Measurements from ENCODE around the gene PODNL1. TPM values are rescaled to one million over a fixed set of nuclear protein-coding genes. Genes with fewer than 3 reads are reported as not detected.
A peak's percentile ranks its signal among the peaks of the same experiment; 100 is the strongest.

Gene PODNL1
- total RNA-seq, 4 donors from 2014 or later, result 0.35 TPM; not detected in 3

GRCh38 chr19:13984875-13985741 is 46.9 kb upstream of the PODNL1 start:
- Histone ChIP-seq H3K9me3 (no peaks in the 10 kb centered on the region), H3K4me3 (no peak overlapping the region), H3K27ac (peak overlapping the region in 3 of 4 donors; percentile 91 to 96 (median 96)), H3K27me3 (no peaks in the 10 kb centered on the region), H3K4me1 (peaks cover 0 to 64% (median 30%) of the 10 kb centered on the region in 4 donors), H3K36me3 (peaks cover 0 to 19% (median 0%) of the 10 kb centered on the region in 3 donors)
- TF ChIP-seq POLR2A (IDR thresholded peaks at IDR 0.05) (no peak), CTCF (IDR thresholded peaks at IDR 0.05) (no peak)
- DNase-seq, result peak in 2 of 3 donors; percentile 81

- Histone ChIP-seq H3K27me3 (no peaks in the 10 kb centered on the region), H3K9me3 (no peaks in the 10 kb centered on the region), H3K4me3 (no peak overlapping the region), H3K27ac (peak overlapping the region in 2 of 4 donors; percentile 96), H3K36me3 (peaks cover 0 to 20% (median 0%) of the 10 kb centered on the region in 3 donors), H3K4me1 (peaks cover 0 to 69% (median 33%) of the 10 kb centered on the region in 4 donors)
- no peak for DNase-seq
- TF ChIP-seq CTCF (IDR thresholded peaks at IDR 0.05), result no peak
- TF ChIP-seq POLR2A (IDR thresholded peaks at IDR 0.05), result no peak
These were observed 46.0 kb upstream of the PODNL1 start for GRCh38 chr19:13984186-13984585.

- Histone ChIP-seq H3K4me1 (peaks cover 0 to 70% (median 35%) of the 10 kb centered on the region in 4 donors), H3K27ac (peak overlapping the region in 3 of 4 donors; percentile 63 to 96 (median 96)), H3K4me3 (no peak overlapping the region), H3K27me3 (no peaks in the 10 kb centered on the region), H3K9me3 (no peaks in the 10 kb centered on the region), H3K36me3 (peaks cover 0 to 20% (median 0%) of the 10 kb centered on the region in 3 donors)
- peak in 2 of 3 donors; percentile 84 to 88 for DNase-seq
- TF ChIP-seq POLR2A (IDR thresholded peaks at IDR 0.05), result no peak
- no peak for TF ChIP-seq CTCF (IDR thresholded peaks at IDR 0.05)
These were observed 45.1 kb upstream of the PODNL1 start for GRCh38 chr19:13983213-13983889.

GRCh38 chr19:13982773-13983172 is 44.6 kb upstream of the PODNL1 start:
- no peak for DNase-seq
- no peaks in the 10 kb centered on the region for H3K9me3 ChIP-seq
- H3K4me3 ChIP-seq, result no peak overlapping the region
- peak overlapping the region in 3 of 4 donors; percentile 63 to 96 (median 96) for H3K27ac ChIP-seq
- H3K4me1 ChIP-seq, result peaks cover 0 to 65% (median 33%) of the 10 kb centered on the region in 4 donors
- TF ChIP-seq CTCF (IDR thresholded peaks at IDR 0.05) (no peak), POLR2A (IDR thresholded peaks at IDR 0.05) (no peak)
- peaks cover 0 to 20% (median 0%) of the 10 kb centered on the region in 3 donors for H3K36me3 ChIP-seq
- no peaks in the 10 kb centered on the region for H3K27me3 ChIP-seq

- no peaks in the 10 kb centered on the region for H3K9me3 ChIP-seq
- peaks cover 0 to 20% (median 0%) of the 10 kb centered on the region in 3 donors for H3K36me3 ChIP-seq
- no peak overlapping the region for H3K4me3 ChIP-seq
- H3K4me1 ChIP-seq, result peaks cover 0 to 57% (median 26%) of the 10 kb centered on the region in 4 donors
- TF ChIP-seq CTCF (IDR thresholded peaks at IDR 0.05) (no peak), POLR2A (IDR thresholded peaks at IDR 0.05) (no peak)
- peak overlapping the region in 2 of 4 donors; percentile 14 to 96 for H3K27ac ChIP-seq
- H3K27me3 ChIP-seq, result no peaks in the 10 kb centered on the region
- DNase-seq, result no peak
These were observed 43.8 kb upstream of the PODNL1 start for GRCh38 chr19:13981988-13982501.

All from Peyer's patch (tissue), 4 donors.